Prostate gland (tissue), 2 donors: ENCODE results near the gene REC114. TPM values are rescaled to one million over a fixed set of nuclear protein-coding genes. Genes with fewer than 3 reads are reported as not detected.
"Not testable (repeated sequence)": the region's sequence is repeated elsewhere in the genome, so short reads cannot be mapped to it uniquely, and the experiment has no call there.

Source experiments
- DNase-seq: peaks from one replicate; pipeline ENCODE4 v3.0.0-alpha.2; 2019; ENCODE audit warnings: low spot score
- H3K27ac ChIP-seq, 2 donors: fragments of 200-600 bp; sonication (generic); 2 replicates each; pipeline ENCODE4 v1.5.1; 2017 to 2019
- H3K27me3 ChIP-seq: fragments of 200-600 bp; sonication (generic); replicated peaks from 2 replicates; pipeline ENCODE4 v1.5.1; 2019; ENCODE audit not compliant: insufficient read depth
- H3K36me3 ChIP-seq, 2 donors: fragments of 200-600 bp; sonication (generic); 1 replicate in 1 of 2; 2 replicates in 1 of 2; pipeline versions ENCODE4 v1.5.1 to v1.8.1; 2017 to 2019
- H3K4me1 ChIP-seq: fragments of 200-600 bp; sonication (generic); replicated peaks from 2 replicates; pipeline ENCODE4 v1.5.1; 2019
- H3K4me3 ChIP-seq, 2 donors: fragments of 200-600 bp; sonication (generic); 2 replicates each; pipeline ENCODE4 v1.5.1; 2017 to 2019
- H3K9me3 ChIP-seq: fragments of 200-600 bp; sonication (generic); 2 replicates; pipeline ENCODE4 v1.5.1; 2017
- CTCF ChIP-seq, 4 experiments: fragments of 200-600 bp in 2 of 4; fragments of 450-650 bp in 2 of 4; sonication (generic) in 2 of 4; IDR thresholded peaks; 1 replicate in 3 of 4; 2 replicates in 1 of 4; pipeline ENCODE4 v1.5.1; 2016 to 2019; ENCODE audit warnings: antibody characterized with exemption in 4 of 4, mild to moderate bottlenecking in 2 of 4, moderate library complexity in 2 of 4
- POLR2A ChIP-seq: fragments of 450-650 bp; IDR thresholded peaks from one replicate; pipeline ENCODE4 v1.6.1; 2016; ENCODE audit warnings: antibody characterized with exemption, mild to moderate bottlenecking
- POLR2AphosphoS5 ChIP-seq: sonication (generic); formaldehyde crosslinking; IDR thresholded peaks from one replicate; pipeline ENCODE4 v1.6.1; 2017; ENCODE audit warnings: antibody characterized with exemption
- WGBS: methylation state at CpG from one replicate; pipeline ENCODE4 v1.1.5; 2018; 5-methylcytosine and 5-hydroxymethylcytosine counted together
- intact Hi-C: fragments of 100-400 bp; cut with DNase I; formaldehyde crosslinking; loops from one replicate; pipeline ENCODE4 v1.14.2; 2022
- total RNA-seq, 2 donors: library from RNA; depleted of rRNA; stranded (reverse); fragments of >200 nt; gene quantifications; one replicate each; pipeline ENCODE4 v1.1.0, GENCODE V29; 2016

The REC114 gene
- total RNA-seq, 2 donors from 2014 or later = 7.5 TPM; not detected in 1

GRCh38 chr15:73437543-73438109, 5.3 kb upstream of the REC114 start:
- Histone ChIP-seq H3K9me3 (no peaks in the 10 kb centered on the region), H3K4me1 (no peaks in the 10 kb centered on the region), H3K4me3 (no peak overlapping the region), H3K27me3 (no peaks in the 10 kb centered on the region), H3K27ac (no peak overlapping the region), H3K36me3 (no peaks in the 10 kb centered on the region)
- 55% methylated on average over 4 of the region's 4 CpGs for WGBS
- intact Hi-C loops = no loop called here
- no peak for DNase-seq
- TF ChIP-seq CTCF (IDR thresholded peaks at IDR 0.05) = no peak
- TF ChIP-seq POLR2A = no peak
- TF ChIP-seq POLR2AphosphoS5 = no peak

DNA sequence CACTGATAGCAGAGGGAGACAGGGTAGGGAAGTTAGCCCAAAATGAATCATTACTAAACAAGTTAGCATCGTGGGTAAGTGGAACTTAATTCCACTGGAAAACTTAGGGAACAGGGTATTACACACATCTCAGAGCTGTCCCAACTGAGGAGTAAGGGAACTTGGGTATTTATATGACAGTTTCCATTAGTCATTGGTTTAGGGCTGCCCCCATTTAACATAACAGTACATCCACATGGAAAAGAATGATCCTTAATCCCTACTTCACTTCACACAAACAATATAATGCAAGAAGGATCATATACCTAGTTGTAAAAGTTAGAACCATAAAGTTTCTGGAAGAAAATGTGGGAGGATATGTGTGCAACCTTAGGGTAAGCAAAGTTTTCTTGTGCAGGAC, 4.3 kb upstream of the REC114 start:
- no peak for TF ChIP-seq POLR2AphosphoS5
- no peak for TF ChIP-seq CTCF (IDR thresholded peaks at IDR 0.05)
- TF ChIP-seq POLR2A = no peak
- intact Hi-C loops = no loop called here
- Histone ChIP-seq H3K4me3 (no peak overlapping the region), H3K36me3 (no peaks in the 10 kb centered on the region), H3K9me3 (no peaks in the 10 kb centered on the region), H3K4me1 (no peaks in the 10 kb centered on the region), H3K27me3 (no peaks in the 10 kb centered on the region), H3K27ac (no peak overlapping the region)
- DNase-seq = no peak
- 44% methylated on average over 1 of the region's 1 CpG for WGBS

DNA sequence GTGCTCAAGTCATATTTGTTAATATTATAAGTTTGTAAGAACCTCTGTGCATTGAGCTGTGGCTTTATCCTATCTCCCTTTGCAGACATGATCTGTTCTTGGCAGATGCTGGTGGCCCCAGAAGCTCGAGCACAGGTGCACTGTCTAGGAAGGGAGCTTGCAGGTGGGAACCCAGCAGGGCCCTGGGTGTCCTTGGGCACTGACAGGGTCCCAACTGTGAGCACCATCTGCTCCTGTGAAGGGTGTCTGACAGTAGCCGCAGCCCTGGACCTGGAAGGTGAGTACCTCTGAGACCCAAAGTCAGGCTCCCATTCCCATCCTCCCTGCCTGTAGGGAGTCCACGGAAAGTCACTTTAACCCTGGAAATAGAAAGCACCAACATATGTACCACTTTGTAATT, 2.4 kb upstream of the REC114 start:
- Histone ChIP-seq H3K27ac (no peak overlapping the region), H3K36me3 (no peaks in the 10 kb centered on the region), H3K9me3 (no peaks in the 10 kb centered on the region), H3K27me3 (no peaks in the 10 kb centered on the region), H3K4me3 (no peak overlapping the region), H3K4me1 (no peaks in the 10 kb centered on the region)
- 80% methylated on average over 3 of the region's 3 CpGs for WGBS
- DNase-seq = no peak
- intact Hi-C loops = no loop called here
- TF ChIP-seq POLR2AphosphoS5 (no peak), POLR2A (no peak), CTCF (IDR thresholded peaks at IDR 0.05) (no peak)

DNA sequence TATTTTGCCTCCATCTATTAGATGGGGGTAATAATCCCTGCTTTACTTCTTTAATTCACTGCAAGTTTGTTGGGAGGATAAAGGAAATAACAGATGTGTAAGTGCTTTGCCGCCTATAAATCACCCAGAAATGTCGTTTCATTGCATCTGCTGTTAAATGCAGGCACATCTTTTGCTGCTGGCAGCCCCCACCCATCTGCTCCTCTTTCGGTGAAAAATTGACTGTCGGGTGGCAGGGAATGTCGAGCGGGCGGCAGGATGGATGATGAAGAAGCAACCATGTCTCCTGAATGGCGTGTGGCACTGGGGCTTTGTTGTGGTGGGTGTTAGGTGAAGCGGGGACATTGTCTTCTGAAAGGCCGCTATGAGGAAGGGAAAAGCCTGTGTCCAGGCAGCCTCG, 543 bp upstream of the REC114 start:
- Histone ChIP-seq H3K27me3 (no peaks in the 10 kb centered on the region), H3K36me3 (no peaks in the 10 kb centered on the region), H3K9me3 (no peaks in the 10 kb centered on the region), H3K4me1 (no peaks in the 10 kb centered on the region), H3K4me3 (no peak overlapping the region), H3K27ac (no peak overlapping the region)
- TF ChIP-seq POLR2A (no peak), CTCF (IDR thresholded peaks at IDR 0.05) (no peak), POLR2AphosphoS5 (no peak)
- WGBS = 88% methylated on average over 11 of the region's 11 CpGs
- no peak for DNase-seq
- intact Hi-C loops = no loop called here

DNA sequence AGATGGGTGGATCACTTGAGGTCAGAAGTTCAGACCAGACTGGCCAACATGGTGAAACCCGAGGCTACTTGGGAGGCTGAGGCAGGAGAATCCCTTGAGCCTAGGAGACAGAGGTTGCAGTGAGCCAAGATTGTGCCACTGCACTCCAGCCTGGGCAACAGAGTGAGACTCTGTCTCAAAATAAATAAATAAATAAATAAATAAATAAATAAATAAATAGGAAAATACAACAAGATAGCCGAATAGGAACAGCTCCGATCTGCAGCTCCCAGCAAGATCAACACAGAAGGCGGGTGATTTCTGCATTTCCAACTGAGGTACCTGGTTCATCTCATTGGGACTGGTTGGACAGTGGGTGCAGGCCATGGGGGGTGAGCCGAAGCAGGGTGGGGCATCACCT, 4.5 kb downstream of the REC114 start:
- H3K4me1 ChIP-seq, H3K4me3 ChIP-seq, H3K36me3 ChIP-seq, H3K27me3 ChIP-seq, DNase-seq, intact Hi-C loops, H3K9me3 ChIP-seq, H3K27ac ChIP-seq: not testable (repeated sequence)
- WGBS = 94% methylated on average over 5 of the region's 5 CpGs

DNA sequence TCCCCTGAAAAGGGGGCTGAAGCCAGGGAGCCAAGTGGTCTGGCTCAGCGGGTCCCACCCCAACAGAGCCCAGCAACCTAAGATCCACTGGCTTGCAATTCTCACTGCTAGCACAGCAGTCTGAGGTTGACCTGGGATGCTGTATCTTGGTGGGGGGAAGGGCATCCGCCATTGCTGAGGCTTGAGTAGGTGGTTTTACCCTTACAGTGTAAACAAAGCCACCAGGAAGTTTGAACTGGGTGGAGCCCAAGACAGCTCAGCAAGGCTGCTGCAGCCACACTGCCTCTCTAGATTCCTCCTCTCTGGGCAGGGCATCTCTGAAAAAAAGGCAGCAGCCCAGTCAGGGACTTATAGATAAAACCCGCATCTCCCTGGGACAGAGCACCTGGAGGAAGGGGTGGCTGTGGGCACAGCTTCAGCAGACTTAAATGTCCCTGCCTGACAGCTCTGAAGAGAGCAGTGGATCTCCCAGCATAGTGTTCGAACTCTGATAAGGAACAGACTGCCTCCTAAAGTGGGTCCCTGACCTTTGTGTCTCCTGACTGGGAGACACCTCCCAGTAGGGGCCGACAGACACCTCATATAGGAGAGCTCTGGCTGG, 5.3 kb downstream of the REC114 start:
- H3K4me1 ChIP-seq, H3K27me3 ChIP-seq, H3K4me3 ChIP-seq, H3K9me3 ChIP-seq, H3K36me3 ChIP-seq, intact Hi-C loops, DNase-seq, H3K27ac ChIP-seq: not testable (repeated sequence)
- 66% methylated on average over 5 of the region's 5 CpGs for WGBS

- intact Hi-C loops, H3K4me3 ChIP-seq, H3K27me3 ChIP-seq, DNase-seq, H3K9me3 ChIP-seq, H3K27ac ChIP-seq, H3K4me1 ChIP-seq, H3K36me3 ChIP-seq: not testable (repeated sequence)
- 86% methylated on average over 3 of the region's 3 CpGs for WGBS
These were observed 7.0 kb downstream of the REC114 start for GRCh38 chr15:73449980-73450379.
